AG04449 (cell line): Measurements from ENCODE around the gene CELSR1.

Source experiments
- CTCF ChIA-PET: fragments of 350-600 bp; formaldehyde crosslinking; extraction: SDS; loops from one replicate; lab custom pipeline; 2021; ENCODE audit warnings: antibody characterized with exemption; lab: Yijun Ruan, JAX
- POLR2A ChIA-PET: fragments of 400-600, 350-600 bp; formaldehyde crosslinking; extraction: SDS; loops from one replicate; lab custom pipeline; 2020; ENCODE audit warnings: antibody characterized with exemption, inconsistent platforms; lab: Yijun Ruan, JAX
- DNase-seq: peaks from one replicate; pipeline ENCODE4 v3.0.0-alpha.2; 2010; ENCODE audit warnings: low read depth, low spot score
- H3K4me3 ChIP-seq: 2 replicates; pipeline ENCODE4 v1.5.1; 2011; ENCODE audit warnings: low read depth, mild to moderate bottlenecking, control low read depth, low read length
- CTCF ChIP-seq: IDR thresholded peaks from one replicate; pipeline ENCODE4 v1.5.1; 2011; ENCODE audit warnings: mild to moderate bottlenecking, moderate library complexity, low read length, control low read depth, inconsistent platforms; ENCODE audit not compliant: insufficient read depth; ENCODE audit errors: missing control alignments

CELSR1 gene

GRCh38 chr22:46416520-46416871 is 120.9 kb downstream of the CELSR1 start:
- ChIA-PET CTCF (no interaction called here), POLR2A (no interaction called here)
- no peak for TF ChIP-seq CTCF
- DNase-seq: no peak
- no peak overlapping the region for H3K4me3 ChIP-seq

GRCh38 chr22:46415776-46416519 is 121.5 kb downstream of the CELSR1 start:
- ChIA-PET CTCF (no interaction called here), POLR2A (interaction anchor here (0.6 kb wide), 1 partner anchor 123 kb away, joined by 3 read pairs; no protein-coding TSS in a partner anchor)
- no peak for TF ChIP-seq CTCF
- no peak for DNase-seq
- H3K4me3 ChIP-seq: no peak overlapping the region

GRCh38 chr22:46414704-46415103 is 122.7 kb downstream of the CELSR1 start:
- TF ChIP-seq CTCF: no peak
- no peak for DNase-seq
- CTCF ChIA-PET: no interaction called here
- no peak overlapping the region for H3K4me3 ChIP-seq
- POLR2A ChIA-PET: no interaction called here

- no peak for DNase-seq
- TF ChIP-seq CTCF: no peak
- H3K4me3 ChIP-seq: no peak overlapping the region
- ChIA-PET POLR2A (no interaction called here), CTCF (no interaction called here)
These were observed 123.6 kb downstream of the CELSR1 start for GRCh38 chr22:46413725-46414379.

GRCh38 chr22:46411347-46411746 is 126.1 kb downstream of the CELSR1 start:
- H3K4me3 ChIP-seq: no peak overlapping the region
- no peak for TF ChIP-seq CTCF
- POLR2A ChIA-PET: no interaction called here
- DNase-seq: no peak
- CTCF ChIA-PET: no interaction called here

- CTCF ChIA-PET: no interaction called here
These were observed 127.1 kb downstream of the CELSR1 start for GRCh38 chr22:46410291-46410808.

More at GRCh38 chr22:46410291-46410808, 127.1 kb downstream of the CELSR1 start:
- DNase-seq: no peak
- H3K4me3 ChIP-seq: no peak overlapping the region
- POLR2A ChIA-PET: no interaction called here
- no peak for TF ChIP-seq CTCF
